ENCODE measurements around the gene GMFB.
"Not testable (repeated sequence)": the region's sequence is repeated elsewhere in the genome, so short reads cannot be mapped to it uniquely, and the experiment has no call there.

The GMFB gene

GRCh38 chr14:54438703-54439102 lies 50.1 kb downstream of the GMFB start:
- DNase-seq (ENCODE audit: extremely low spot score, insufficient read length, low read depth) (no peak), FAIRE-seq (no peak)

- not testable (repeated sequence) for DNase-seq (ENCODE audit: extremely low spot score, insufficient read length, low read depth); FAIRE-seq
These were observed 50.8 kb downstream of the GMFB start for GRCh38 chr14:54437954-54438353.

GRCh38 chr14:54435500-54435981 lies 53.2 kb downstream of the GMFB start:
- DNase-seq (ENCODE audit: extremely low spot score, insufficient read length, low read depth) (no peak), FAIRE-seq (peak; percentile 61)

- FAIRE-seq (no peak), DNase-seq (ENCODE audit: extremely low spot score, insufficient read length, low read depth) (no peak)
These were observed 60.3 kb downstream of the GMFB start for GRCh38 chr14:54428527-54428926.

GRCh38 chr14:54427871-54428270 lies 60.9 kb downstream of the GMFB start:
- FAIRE-seq (no peak), DNase-seq (ENCODE audit: extremely low spot score, insufficient read length, low read depth) (no peak)

GRCh38 chr14:54425537-54426274 lies 63.1 kb downstream of the GMFB start:
- DNase-seq (ENCODE audit: extremely low spot score, insufficient read length, low read depth) (no peak), FAIRE-seq (no peak)

GRCh38 chr14:54425068-54425467 lies 63.7 kb downstream of the GMFB start:
- DNase-seq (ENCODE audit: extremely low spot score, insufficient read length, low read depth) (no peak), FAIRE-seq (no peak)

Measured in GM18507 (cell line).